ENCODE results near the gene TIAM1. TPM values are rescaled to one million over a fixed set of nuclear protein-coding genes. Genes with fewer than 3 reads are reported as not detected.

TIAM1 gene
- total RNA-seq, 2 experiments from 2014 or later, result 15.0 to 25.1 TPM

GRCh38 chr21:31203431-31204054 lies 140.5 kb downstream of the TIAM1 start:
- intact Hi-C loops (cut with micrococcal nuclease; ENCODE audit: unreplicated experiment), result loop anchor here (5.0 kb wide), 1 partner anchor 304 kb away; no protein-coding TSS in a partner anchor
- H3K9me2 ChIP-seq (ENCODE audit: insufficient read depth, low read length), result no peaks in the 10 kb centered on the region
- H3K36me3 ChIP-seq (ENCODE audit: insufficient read depth, low read length), result no peaks in the 10 kb centered on the region
- no peak overlapping the region for H3K4me2 ChIP-seq (ENCODE audit: low read length)
- H3K79me2 ChIP-seq (ENCODE audit: insufficient read depth, low read depth, low read length), result no peaks in the 10 kb centered on the region
- no peak overlapping the region for H3K27ac ChIP-seq (ENCODE audit: low read depth, low read length, poor library complexity, severe bottlenecking)
- H3K4me1 ChIP-seq (ENCODE audit: insufficient read depth, low read length, poor library complexity, severe bottlenecking), result no peaks in the 10 kb centered on the region
- TF ChIP-seq EZH2phosphoT487 (IDR thresholded peaks at IDR 0.05; ENCODE audit: borderline replicate concordance, low read depth, low read length) (no peak), CTCF (conservative IDR thresholded peaks at IDR 0.05; ENCODE audit: low read length) (no peak)
- DNase-seq (ENCODE audit: low spot score), result no peak
- H3K9me3 ChIP-seq (ENCODE audit: low read length), result no peaks in the 10 kb centered on the region
- POLR2A ChIA-PET, result no interaction called here
- BruUV-seq (replicated peaks), result no TSS peak
- H3K4me3 ChIP-seq (ENCODE audit: low read depth, low read length, poor library complexity, severe bottlenecking), result no peak overlapping the region
- H2AFZ ChIP-seq (ENCODE audit: low read length), result no peak overlapping the region
- CTCF ChIA-PET (ENCODE audit: unreplicated experiment), result interaction anchor here (0.8 kb wide), 1 partner anchor 356 kb away, joined by 5 read pairs; no protein-coding TSS in a partner anchor
- no peaks in the 10 kb centered on the region for H4K20me1 ChIP-seq (ENCODE audit: insufficient read depth, low read length)

- no TSS peak for BruUV-seq (replicated peaks)
- Histone ChIP-seq H3K27ac (ENCODE audit: low read depth, low read length, poor library complexity, severe bottlenecking) (no peak overlapping the region), H3K9me2 (ENCODE audit: insufficient read depth, low read length) (no peaks in the 10 kb centered on the region), H3K79me2 (ENCODE audit: insufficient read depth, low read depth, low read length) (no peaks in the 10 kb centered on the region), H3K4me1 (ENCODE audit: insufficient read depth, low read length, poor library complexity, severe bottlenecking) (no peaks in the 10 kb centered on the region), H2AFZ (ENCODE audit: low read length) (no peak overlapping the region), H3K36me3 (ENCODE audit: insufficient read depth, low read length) (no peaks in the 10 kb centered on the region), H4K20me1 (ENCODE audit: insufficient read depth, low read length) (no peaks in the 10 kb centered on the region), H3K9me3 (ENCODE audit: low read length) (no peaks in the 10 kb centered on the region), H3K4me3 (ENCODE audit: low read depth, low read length, poor library complexity, severe bottlenecking) (no peak overlapping the region), H3K4me2 (ENCODE audit: low read length) (no peak overlapping the region)
- DNase-seq (ENCODE audit: low spot score), result no peak
- POLR2A ChIA-PET, result interaction anchor here (0.8 kb wide), 1 partner anchor 369 kb away, joined by 4 read pairs; no protein-coding TSS in a partner anchor
- TF ChIP-seq CTCF (conservative IDR thresholded peaks at IDR 0.05; ENCODE audit: low read length) (no peak), EZH2phosphoT487 (IDR thresholded peaks at IDR 0.05; ENCODE audit: borderline replicate concordance, low read depth, low read length) (no peak)
- CTCF ChIA-PET (ENCODE audit: unreplicated experiment), result no interaction called here
- intact Hi-C loops (cut with micrococcal nuclease; ENCODE audit: unreplicated experiment), result loop anchor here (5.0 kb wide), 1 partner anchor 306 kb away; no protein-coding TSS in a partner anchor
Observed at GRCh38 chr21:31201548-31201947, 142.5 kb downstream of the TIAM1 start.

- Histone ChIP-seq H3K9me3 (ENCODE audit: low read length) (no peaks in the 10 kb centered on the region), H3K4me1 (ENCODE audit: insufficient read depth, low read length, poor library complexity, severe bottlenecking) (no peaks in the 10 kb centered on the region), H3K79me2 (ENCODE audit: insufficient read depth, low read depth, low read length) (no peaks in the 10 kb centered on the region), H3K4me3 (ENCODE audit: low read depth, low read length, poor library complexity, severe bottlenecking) (no peak overlapping the region), H3K36me3 (ENCODE audit: insufficient read depth, low read length) (no peaks in the 10 kb centered on the region), H3K27ac (ENCODE audit: low read depth, low read length, poor library complexity, severe bottlenecking) (no peak overlapping the region), H3K4me2 (ENCODE audit: low read length) (no peak overlapping the region), H3K9me2 (ENCODE audit: insufficient read depth, low read length) (no peaks in the 10 kb centered on the region), H2AFZ (ENCODE audit: low read length) (no peak overlapping the region), H4K20me1 (ENCODE audit: insufficient read depth, low read length) (no peaks in the 10 kb centered on the region)
- CTCF ChIA-PET (ENCODE audit: unreplicated experiment), result no interaction called here
- intact Hi-C loops (cut with micrococcal nuclease; ENCODE audit: unreplicated experiment), result loop anchor here (5.0 kb wide), 1 partner anchor 306 kb away; no protein-coding TSS in a partner anchor
- BruUV-seq (replicated peaks), result no TSS peak
- POLR2A ChIA-PET, result no interaction called here
- no peak for TF ChIP-seq EZH2phosphoT487 (IDR thresholded peaks at IDR 0.05; ENCODE audit: borderline replicate concordance, low read depth, low read length)
- no peak for DNase-seq (ENCODE audit: low spot score)
Observed at GRCh38 chr21:31201144-31201543, 142.9 kb downstream of the TIAM1 start.
